ENCODE results near the gene MROH9. TPM values are rescaled to one million over a fixed set of nuclear protein-coding genes. Genes with fewer than 3 reads are reported as not detected.

Gene MROH9
- total RNA-seq, 3 donors from 2014 or later (not counting 1 experiment from before 2014, with no cell fraction given), result not detected

GRCh38 chr1:171061425-171062143 lies 126.2 kb downstream of the MROH9 start:
- Mint-ChIP-seq H3K9me3 (peaks cover 13% of the 10 kb centered on the region in 2 donors), H3K4me3 (no peak overlapping the region), H3K27ac (no peak overlapping the region), H3K36me3 (no peaks in the 10 kb centered on the region), H3K27me3 (ENCODE audit: low read depth in 2 of 2) (peaks cover 0 to 2% of the 10 kb centered on the region in 2 donors), H3K4me1 (no peaks in the 10 kb centered on the region)
- ATAC-seq (no peak), DNase-seq (no peak)
- Histone ChIP-seq H3K27me3 (ENCODE audit: control insufficient read depth, insufficient read depth, low read length) (no peaks in the 10 kb centered on the region), H3K9me3 (ENCODE audit: control insufficient read depth, insufficient read depth, low read length) (no peaks in the 10 kb centered on the region), H3K4me3 (ENCODE audit: low read length) (no peak overlapping the region), H3K36me3 (ENCODE audit: control insufficient read depth, insufficient read depth, low read length) (no peaks in the 10 kb centered on the region), H3K27ac (ENCODE audit: low read length) (no peak overlapping the region), H3K4me1 (ENCODE audit: control insufficient read depth, insufficient read depth, low read length) (no peaks in the 10 kb centered on the region)
- no peak for TF ChIP-seq CTCF (IDR thresholded peaks at IDR 0.05)
- intact Hi-C loops (cut with micrococcal nuclease), result no loop called here
- WGBS (ENCODE audit: insufficient coverage), result 83% methylated on average over 2 of the region's 2 CpGs

GRCh38 chr1:171062902-171063301 lies 127.6 kb downstream of the MROH9 start:
- WGBS (ENCODE audit: insufficient coverage), result 79% methylated on average over 3 of the region's 4 CpGs
- Histone ChIP-seq H3K36me3 (ENCODE audit: control insufficient read depth, insufficient read depth, low read length) (no peaks in the 10 kb centered on the region), H3K27me3 (ENCODE audit: control insufficient read depth, insufficient read depth, low read length) (no peaks in the 10 kb centered on the region), H3K4me1 (ENCODE audit: control insufficient read depth, insufficient read depth, low read length) (no peaks in the 10 kb centered on the region), H3K4me3 (ENCODE audit: low read length) (no peak overlapping the region), H3K27ac (ENCODE audit: low read length) (no peak overlapping the region), H3K9me3 (ENCODE audit: control insufficient read depth, insufficient read depth, low read length) (no peaks in the 10 kb centered on the region)
- DNase-seq, result no peak
- no peak for ATAC-seq
- intact Hi-C loops (cut with micrococcal nuclease), result no loop called here
- no peaks in the 10 kb centered on the region for H3K36me3 Mint-ChIP-seq
- no peak overlapping the region for H3K27ac Mint-ChIP-seq
- H3K4me1 Mint-ChIP-seq, result no peaks in the 10 kb centered on the region
- TF ChIP-seq CTCF (IDR thresholded peaks at IDR 0.05), result no peak
- H3K27me3 Mint-ChIP-seq (ENCODE audit: low read depth in 2 of 2), result peaks cover 0 to 2% of the 10 kb centered on the region in 2 donors
- peaks cover 5 to 12% of the 10 kb centered on the region in 2 donors for H3K9me3 Mint-ChIP-seq
- no peak overlapping the region for H3K4me3 Mint-ChIP-seq

- Histone ChIP-seq H3K27me3 (ENCODE audit: control insufficient read depth, insufficient read depth, low read length) (no peaks in the 10 kb centered on the region), H3K27ac (ENCODE audit: low read length) (no peak overlapping the region), H3K4me3 (ENCODE audit: low read length) (no peak overlapping the region), H3K36me3 (ENCODE audit: control insufficient read depth, insufficient read depth, low read length) (no peaks in the 10 kb centered on the region), H3K4me1 (ENCODE audit: control insufficient read depth, insufficient read depth, low read length) (no peaks in the 10 kb centered on the region), H3K9me3 (ENCODE audit: control insufficient read depth, insufficient read depth, low read length) (no peaks in the 10 kb centered on the region)
- no CpG with 5 or more reads among the region's 3 CpGs for WGBS (ENCODE audit: insufficient coverage)
- H3K27me3 Mint-ChIP-seq (ENCODE audit: low read depth in 2 of 2), result no peaks in the 10 kb centered on the region
- no peak for TF ChIP-seq CTCF (IDR thresholded peaks at IDR 0.05)
- H3K4me1 Mint-ChIP-seq, result no peaks in the 10 kb centered on the region
- ATAC-seq, result no peak
- no peaks in the 10 kb centered on the region for H3K36me3 Mint-ChIP-seq
- intact Hi-C loops (cut with micrococcal nuclease), result no loop called here
- peaks cover 6 to 8% of the 10 kb centered on the region in 2 donors for H3K9me3 Mint-ChIP-seq
- H3K27ac Mint-ChIP-seq, result no peak overlapping the region
- no peak for DNase-seq
- H3K4me3 Mint-ChIP-seq, result no peak overlapping the region
Observed at GRCh38 chr1:171075041-171075440, 139.7 kb downstream of the MROH9 start.

GRCh38 chr1:171081314-171081753 lies 146.0 kb downstream of the MROH9 start:
- intact Hi-C loops (cut with micrococcal nuclease), result no loop called here
- H3K36me3 ChIP-seq (ENCODE audit: control insufficient read depth, insufficient read depth, low read length), result no peaks in the 10 kb centered on the region

More at GRCh38 chr1:171081314-171081753, 146.0 kb downstream of the MROH9 start:
- Histone ChIP-seq H3K27me3 (ENCODE audit: control insufficient read depth, insufficient read depth, low read length) (peaks cover 2% of the 10 kb centered on the region), H3K4me1 (ENCODE audit: control insufficient read depth, insufficient read depth, low read length) (no peaks in the 10 kb centered on the region), H3K27ac (ENCODE audit: low read length) (no peak overlapping the region), H3K4me3 (ENCODE audit: low read length) (no peak overlapping the region), H3K9me3 (ENCODE audit: control insufficient read depth, insufficient read depth, low read length) (no peaks in the 10 kb centered on the region)
- Mint-ChIP-seq H3K27ac (no peak overlapping the region), H3K36me3 (no peaks in the 10 kb centered on the region), H3K27me3 (ENCODE audit: low read depth in 2 of 2) (no peaks in the 10 kb centered on the region), H3K4me3 (no peak overlapping the region), H3K9me3 (peaks cover 0 to 4% of the 10 kb centered on the region in 2 donors), H3K4me1 (no peaks in the 10 kb centered on the region)
- ATAC-seq (no peak), DNase-seq (no peak)
- no peak for TF ChIP-seq CTCF (IDR thresholded peaks at IDR 0.05)

All from natural killer cell (primary cell).